CD4-positive, alpha-beta T cell treated with Interleukin-12 subunit alpha and Interleukin-12 subunit beta, for 1 hour (primary cell): ENCODE data around the gene TFPT.
A peak's percentile ranks its signal among the peaks of the same experiment; 100 is the strongest.
"Not testable (repeated sequence)": the region's sequence is repeated elsewhere in the genome, so short reads cannot be mapped to it uniquely, and the experiment has no call there.

Source experiments
- DNase-seq: peaks from one replicate; pipeline ENCODE4 v3.0.0-alpha.2; 2020

TFPT gene

GRCh38 chr19:54114340-54115108, 933 bp downstream of the TFPT start:
- DNase-seq = peak; percentile 57

- no peak for DNase-seq
Measured at GRCh38 chr19:54109651-54110050, 5.8 kb downstream of the TFPT start.

- no peak for DNase-seq
Measured at GRCh38 chr19:54108496-54108895, 7.0 kb downstream of the TFPT start.

GRCh38 chr19:54107876-54108490, 7.5 kb downstream of the TFPT start:
- DNase-seq = no peak

- DNase-seq = no peak
Measured at GRCh38 chr19:54106716-54107115, 8.7 kb downstream of the TFPT start.

GRCh38 chr19:54105796-54106195, 9.7 kb downstream of the TFPT start:
- no peak for DNase-seq

- DNase-seq = no peak
Measured at GRCh38 chr19:54104998-54105715, 10.3 kb downstream of the TFPT start.

GRCh38 chr19:54102421-54103169, 12.9 kb downstream of the TFPT start, which contains the start of gene NDUFA3:
Gene NDUFA3 (plus strand): TSS chr19:54102855. CDS start chr19:54102879, 24 bp downstream.
- peak; percentile 98 for DNase-seq

- peak; percentile 15 for DNase-seq
Measured at GRCh38 chr19:54100561-54100960, 14.9 kb downstream of the TFPT start, which contains the start of gene OSCAR. Gene OSCAR (minus strand): TSS chr19:54100803. CDS start chr19:54100792, 11 bp downstream.

GRCh38 chr19:54099903-54100255, 15.6 kb downstream of the TFPT start:
- not testable (repeated sequence) for DNase-seq

GRCh38 chr19:54099190-54099902, 16.1 kb downstream of the TFPT start:
- DNase-seq = no peak

GRCh38 chr19:54096617-54097106, 18.8 kb downstream of the TFPT start:
- peak; percentile 54 for DNase-seq

- DNase-seq = peak; percentile 61
Measured at GRCh38 chr19:54095859-54096616, 19.4 kb downstream of the TFPT start.

GRCh38 chr19:54095136-54095858, 20.2 kb downstream of the TFPT start:
- DNase-seq = no peak

GRCh38 chr19:54094426-54095000, 20.9 kb downstream of the TFPT start:
- DNase-seq = no peak

- no peak for DNase-seq
Measured at GRCh38 chr19:54084410-54084809, 31.0 kb downstream of the TFPT start.

GRCh38 chr19:54081032-54081431, 34.4 kb downstream of the TFPT start, which contains the start of gene TARM1:
Gene TARM1 (minus strand): TSS chr19:54081365. CDS start chr19:54081340, 25 bp downstream.
- DNase-seq = no peak

- no peak for DNase-seq
Measured at GRCh38 chr19:54077334-54077733, 38.1 kb downstream of the TFPT start.

- DNase-seq = no peak
Measured at GRCh38 chr19:54074851-54075250, 40.6 kb downstream of the TFPT start.

- no peak for DNase-seq
Measured at GRCh38 chr19:54073829-54074228, 41.6 kb downstream of the TFPT start.
